ENCODE data around the gene DPY30.

DPY30 gene

GRCh38 chr2:32009516-32010256, 29.9 kb downstream of the DPY30 start:
- DNase-seq = no peak

GRCh38 chr2:32008805-32009515, 30.6 kb downstream of the DPY30 start:
- no peak for DNase-seq

GRCh38 chr2:32007121-32007391, 32.5 kb downstream of the DPY30 start:
- DNase-seq = no peak

- no peak for DNase-seq
Observed at GRCh38 chr2:32005371-32005976, 34.1 kb downstream of the DPY30 start.

GRCh38 chr2:32003791-32004190, 35.8 kb downstream of the DPY30 start:
- DNase-seq = no peak

GRCh38 chr2:32002406-32002805, 37.2 kb downstream of the DPY30 start:
- no peak for DNase-seq

- no peak for DNase-seq
Observed at GRCh38 chr2:31999438-31999837, 40.2 kb downstream of the DPY30 start.

- no peak for DNase-seq
Observed at GRCh38 chr2:31998731-31999383, 40.7 kb downstream of the DPY30 start.

GRCh38 chr2:31997653-31998052, 42.0 kb downstream of the DPY30 start:
- DNase-seq = no peak

GRCh38 chr2:31996571-31997150, 42.9 kb downstream of the DPY30 start:
- no peak for DNase-seq

- no peak for DNase-seq
Observed at GRCh38 chr2:31992934-31993333, 46.7 kb downstream of the DPY30 start.

GRCh38 chr2:31992025-31992579, 47.5 kb downstream of the DPY30 start:
- no peak for DNase-seq

- no peak for DNase-seq
Observed at GRCh38 chr2:31989946-31990345, 49.7 kb downstream of the DPY30 start.

GRCh38 chr2:31987454-31988220, 52.0 kb downstream of the DPY30 start:
- no peak for DNase-seq

- DNase-seq = no peak
Observed at GRCh38 chr2:31986906-31987305, 52.7 kb downstream of the DPY30 start.

- DNase-seq = no peak
Observed at GRCh38 chr2:31983762-31984467, 55.7 kb downstream of the DPY30 start.

- no peak for DNase-seq
Observed at GRCh38 chr2:31980674-31981356, 58.8 kb downstream of the DPY30 start.

GRCh38 chr2:31979956-31980355, 59.6 kb downstream of the DPY30 start:
- no peak for DNase-seq

- DNase-seq = no peak
Observed at GRCh38 chr2:31979018-31979417, 60.6 kb downstream of the DPY30 start.

GRCh38 chr2:31978436-31978835, 61.2 kb downstream of the DPY30 start:
- DNase-seq = no peak

Data from GOT3 (cell line).